ENCODE measurements around the gene MMP15. TPM values are rescaled to one million over a fixed set of nuclear protein-coding genes. Genes with fewer than 3 reads are reported as not detected.

Gene MMP15
- total and polyA plus RNA-seq, 2 of the 13 experiments (the other 11 are each of a cell fraction or from before 2014, with no cell fraction given), result 35.2 to 44.9 TPM

DNA sequence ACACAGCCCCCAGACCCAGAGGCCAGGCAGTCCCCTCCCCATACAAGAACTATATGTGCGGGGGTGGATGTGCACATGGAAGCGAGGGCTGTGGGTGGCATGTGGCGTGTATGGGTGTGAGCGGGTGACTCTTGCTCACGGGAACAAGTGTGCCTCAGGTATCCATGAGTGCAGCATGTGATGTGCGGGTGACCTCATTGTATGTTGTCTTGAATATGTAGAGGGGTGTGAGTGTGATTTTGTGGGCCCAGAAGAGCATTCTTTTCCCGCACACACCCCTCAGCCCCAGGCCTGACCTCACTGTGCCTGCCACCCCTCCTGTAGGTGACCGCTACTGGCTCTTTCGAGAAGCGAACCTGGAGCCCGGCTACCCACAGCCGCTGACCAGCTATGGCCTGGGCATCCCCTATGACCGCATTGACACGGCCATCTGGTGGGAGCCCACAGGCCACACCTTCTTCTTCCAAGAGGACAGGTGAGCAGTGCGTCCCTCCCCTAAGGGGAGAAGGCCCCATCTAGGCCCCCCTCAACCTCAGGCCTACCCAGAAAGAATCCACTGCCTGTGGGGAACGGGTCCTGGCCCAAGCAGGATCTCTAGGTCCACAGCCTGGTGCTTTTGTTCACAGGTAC lies 17.4 kb downstream of the MMP15 start:
- in situ Hi-C loops (cut with HindIII; ENCODE audit: extremely low pct_ligation_motif_present, low pct_unique_long_range_greater_than_20kb), result no loop called here
- no peak for FAIRE-seq
- Histone ChIP-seq H3K4me1 (ENCODE audit: insufficient read depth, low read length) (0 out of 2 replicates have a peak, but pooled peaks cover 7% of the 10 kb centered on the region), H3K27ac (ENCODE audit: extremely low read length, insufficient read depth, low read length) (no peak overlapping the region), H3K36me3 (replicated peaks in 1 of 2; ENCODE audit: control insufficient read depth in 1 of 2, insufficient read depth in 2 of 2, low read length in 2 of 2) (peaks cover 45 to 61% of the 10 kb centered on the region in 2 experiments), H3K9me3 (ENCODE audit: low read length) (no peaks in the 10 kb centered on the region), H4K20me1 (ENCODE audit: insufficient read depth, low read length) (no peaks in the 10 kb centered on the region), H3K9ac (ENCODE audit: insufficient read depth, low read depth, low read length) (no peak overlapping the region), H3K27me3 (ENCODE audit: control insufficient read depth in 1 of 2, insufficient read depth in 2 of 2, low read length in 2 of 2) (no peaks in the 10 kb centered on the region), H3K79me2 (ENCODE audit: insufficient read depth, low read length) (no peaks in the 10 kb centered on the region), H3K4me3 (replicated peaks in 1 of 3; ENCODE audit: insufficient read depth in 1 of 3, low read depth in 2 of 3, low read length in 3 of 3) (no peak overlapping the region), H3K4me2 (ENCODE audit: low read depth, low read length) (no peak overlapping the region), H2AFZ (ENCODE audit: low read length) (no peak overlapping the region)
- ChIA-PET POLR2A (no interaction called here), CTCF (ENCODE audit: low intra/inter-chr PET ratio, low total read pairs) (no interaction called here)
- no peak for ATAC-seq
- no TSS peak for BruUV-seq (replicated peaks)
- no peak for DNase-seq (ENCODE audit: low spot score)
- over 99% methylated on average over 15 of the region's 16 CpGs for WGBS (ENCODE audit: low lambda C conversion rate)
- intact Hi-C loops (cut with micrococcal nuclease; ENCODE audit: unreplicated experiment), result no loop called here
- TF ChIP-seq, protein P1, sequence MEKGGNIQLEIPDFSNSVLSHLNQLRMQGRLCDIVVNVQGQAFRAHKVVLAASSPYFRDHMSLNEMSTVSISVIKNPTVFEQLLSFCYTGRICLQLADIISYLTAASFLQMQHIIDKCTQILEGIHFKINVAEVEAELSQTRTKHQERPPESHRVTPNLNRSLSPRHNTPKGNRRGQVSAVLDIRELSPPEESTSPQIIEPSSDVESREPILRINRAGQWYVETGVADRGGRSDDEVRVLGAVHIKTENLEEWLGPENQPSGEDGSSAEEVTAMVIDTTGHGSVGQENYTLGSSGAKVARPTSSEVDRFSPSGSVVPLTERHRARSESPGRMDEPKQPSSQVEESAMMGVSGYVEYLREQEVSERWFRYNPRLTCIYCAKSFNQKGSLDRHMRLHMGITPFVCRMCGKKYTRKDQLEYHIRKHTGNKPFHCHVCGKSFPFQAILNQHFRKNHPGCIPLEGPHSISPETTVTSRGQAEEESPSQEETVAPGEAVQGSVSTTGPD (CRISPR knock-in tag; IDR thresholded peaks at IDR 0.05), result no peak
- TF ChIP-seq TCF7L2 (IDR thresholded peaks at IDR 0.05; ENCODE audit: low read depth, low read length), result no peak
- TF ChIP-seq CBX5 (CRISPR knock-in tag; IDR thresholded peaks at IDR 0.05; ENCODE audit: borderline replicate concordance), result no peak
- TF ChIP-seq SMAD9 (CRISPR knock-in tag; IDR thresholded peaks at IDR 0.05), result no peak
- TF ChIP-seq, protein P2, sequence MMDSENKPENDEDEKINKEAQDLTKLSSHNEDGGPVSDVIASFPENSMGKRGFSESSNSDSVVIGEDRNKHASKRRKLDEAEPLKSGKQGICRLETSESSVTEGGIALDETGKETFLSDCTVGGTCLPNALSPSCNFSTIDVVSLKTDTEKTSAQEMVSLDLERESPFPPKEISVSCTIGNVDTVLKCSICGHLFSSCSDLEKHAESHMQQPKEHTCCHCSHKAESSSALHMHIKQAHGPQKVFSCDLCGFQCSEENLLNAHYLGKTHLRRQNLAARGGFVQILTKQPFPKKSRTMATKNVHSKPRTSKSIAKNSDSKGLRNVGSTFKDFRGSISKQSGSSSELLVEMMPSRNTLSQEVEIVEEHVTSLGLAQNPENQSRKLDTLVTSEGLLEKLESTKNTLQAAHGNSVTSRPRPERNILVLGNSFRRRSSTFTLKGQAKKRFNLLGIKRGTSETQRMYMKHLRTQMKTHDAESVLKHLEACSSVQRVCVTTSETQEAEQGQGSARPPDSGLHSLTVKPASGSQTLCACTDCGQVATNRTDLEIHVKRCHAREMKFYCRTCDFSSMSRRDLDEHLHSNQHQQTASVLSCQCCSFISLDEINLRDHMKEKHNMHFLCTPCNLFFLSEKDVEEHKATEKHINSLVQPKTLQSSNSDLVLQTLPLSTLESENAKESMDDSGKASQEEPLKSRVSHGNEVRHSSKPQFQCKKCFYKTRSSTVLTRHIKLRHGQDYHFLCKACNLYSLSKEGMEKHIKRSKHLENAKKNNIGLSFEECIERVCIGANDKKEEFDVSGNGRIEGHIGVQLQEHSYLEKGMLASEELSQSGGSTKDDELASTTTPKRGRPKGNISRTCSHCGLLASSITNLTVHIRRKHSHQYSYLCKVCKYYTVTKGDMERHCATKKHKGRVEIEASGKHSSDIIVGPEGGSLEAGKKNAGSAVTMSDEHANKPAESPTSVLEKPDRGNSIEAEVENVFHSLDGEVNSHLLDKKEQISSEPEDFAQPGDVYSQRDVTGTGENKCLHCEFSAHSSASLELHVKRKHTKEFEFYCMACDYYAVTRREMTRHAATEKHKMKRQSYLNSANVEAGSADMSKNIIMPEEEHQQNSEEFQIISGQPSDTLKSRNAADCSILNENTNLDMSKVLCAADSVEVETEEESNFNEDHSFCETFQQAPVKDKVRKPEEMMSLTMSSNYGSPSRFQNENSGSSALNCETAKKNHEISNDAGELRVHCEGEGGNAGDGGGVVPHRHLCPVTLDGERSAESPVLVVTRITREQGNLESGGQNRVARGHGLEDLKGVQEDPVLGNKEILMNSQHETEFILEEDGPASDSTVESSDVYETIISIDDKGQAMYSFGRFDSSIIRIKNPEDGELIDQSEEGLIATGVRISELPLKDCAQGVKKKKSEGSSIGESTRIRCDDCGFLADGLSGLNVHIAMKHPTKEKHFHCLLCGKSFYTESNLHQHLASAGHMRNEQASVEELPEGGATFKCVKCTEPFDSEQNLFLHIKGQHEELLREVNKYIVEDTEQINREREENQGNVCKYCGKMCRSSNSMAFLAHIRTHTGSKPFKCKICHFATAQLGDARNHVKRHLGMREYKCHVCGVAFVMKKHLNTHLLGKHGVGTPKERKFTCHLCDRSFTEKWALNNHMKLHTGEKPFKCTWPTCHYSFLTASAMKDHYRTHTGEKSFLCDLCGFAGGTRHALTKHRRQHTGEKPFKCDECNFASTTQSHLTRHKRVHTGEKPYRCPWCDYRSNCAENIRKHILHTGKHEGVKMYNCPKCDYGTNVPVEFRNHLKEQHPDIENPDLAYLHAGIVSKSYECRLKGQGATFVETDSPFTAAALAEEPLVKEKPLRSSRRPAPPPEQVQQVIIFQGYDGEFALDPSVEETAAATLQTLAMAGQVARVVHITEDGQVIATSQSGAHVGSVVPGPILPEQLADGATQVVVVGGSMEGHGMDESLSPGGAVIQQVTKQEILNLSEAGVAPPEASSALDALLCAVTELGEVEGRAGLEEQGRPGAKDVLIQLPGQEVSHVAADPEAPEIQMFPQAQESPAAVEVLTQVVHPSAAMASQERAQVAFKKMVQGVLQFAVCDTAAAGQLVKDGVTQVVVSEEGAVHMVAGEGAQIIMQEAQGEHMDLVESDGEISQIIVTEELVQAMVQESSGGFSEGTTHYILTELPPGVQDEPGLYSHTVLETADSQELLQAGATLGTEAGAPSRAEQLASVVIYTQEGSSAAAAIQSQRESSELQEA (CRISPR knock-in tag; IDR thresholded peaks at IDR 0.05; ENCODE audit: not compliant biosample characterization), result no peak
- TF ChIP-seq MATR3 (CRISPR knock-in tag; IDR thresholded peaks at IDR 0.05), result no peak
- no peak for TF ChIP-seq GABPB1 (CRISPR knock-in tag; IDR thresholded peaks at IDR 0.05)
- TF ChIP-seq MEF2D (CRISPR knock-in tag; IDR thresholded peaks at IDR 0.05), result no peak
- no peak for TF ChIP-seq ZNF878 (CRISPR knock-in tag; IDR thresholded peaks at IDR 0.05)
- TF ChIP-seq, protein P3, sequence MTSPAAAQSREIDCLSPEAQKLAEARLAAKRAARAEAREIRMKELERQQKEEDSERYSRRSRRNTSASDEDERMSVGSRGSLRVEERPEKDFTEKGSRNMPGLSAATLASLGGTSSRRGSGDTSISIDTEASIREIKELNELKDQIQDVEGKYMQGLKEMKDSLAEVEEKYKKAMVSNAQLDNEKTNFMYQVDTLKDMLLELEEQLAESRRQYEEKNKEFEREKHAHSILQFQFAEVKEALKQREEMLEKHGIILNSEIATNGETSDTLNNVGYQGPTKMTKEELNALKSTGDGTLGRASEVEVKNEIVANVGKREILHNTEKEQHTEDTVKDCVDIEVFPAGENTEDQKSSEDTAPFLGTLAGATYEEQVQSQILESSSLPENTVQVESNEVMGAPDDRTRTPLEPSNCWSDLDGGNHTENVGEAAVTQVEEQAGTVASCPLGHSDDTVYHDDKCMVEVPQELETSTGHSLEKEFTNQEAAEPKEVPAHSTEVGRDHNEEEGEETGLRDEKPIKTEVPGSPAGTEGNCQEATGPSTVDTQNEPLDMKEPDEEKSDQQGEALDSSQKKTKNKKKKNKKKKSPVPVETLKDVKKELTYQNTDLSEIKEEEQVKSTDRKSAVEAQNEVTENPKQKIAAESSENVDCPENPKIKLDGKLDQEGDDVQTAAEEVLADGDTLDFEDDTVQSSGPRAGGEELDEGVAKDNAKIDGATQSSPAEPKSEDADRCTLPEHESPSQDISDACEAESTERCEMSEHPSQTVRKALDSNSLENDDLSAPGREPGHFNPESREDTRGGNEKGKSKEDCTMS (CRISPR knock-in tag; conservative IDR thresholded peaks at IDR 0.05), result no peak
- TF ChIP-seq ZNF546 (CRISPR knock-in tag; conservative IDR thresholded peaks at IDR 0.05), result no peak
- TF ChIP-seq GATAD2A (CRISPR knock-in tag; IDR thresholded peaks at IDR 0.05), result no peak

Data from HepG2 (cell line).